ENCODE results near the gene PJA1. TPM values are rescaled to one million over a fixed set of nuclear protein-coding genes. Genes with fewer than 3 reads are reported as not detected.

The PJA1 gene
- total RNA-seq, 2 experiments from 2014 or later, result 36.5 to 37.6 TPM

DNA sequence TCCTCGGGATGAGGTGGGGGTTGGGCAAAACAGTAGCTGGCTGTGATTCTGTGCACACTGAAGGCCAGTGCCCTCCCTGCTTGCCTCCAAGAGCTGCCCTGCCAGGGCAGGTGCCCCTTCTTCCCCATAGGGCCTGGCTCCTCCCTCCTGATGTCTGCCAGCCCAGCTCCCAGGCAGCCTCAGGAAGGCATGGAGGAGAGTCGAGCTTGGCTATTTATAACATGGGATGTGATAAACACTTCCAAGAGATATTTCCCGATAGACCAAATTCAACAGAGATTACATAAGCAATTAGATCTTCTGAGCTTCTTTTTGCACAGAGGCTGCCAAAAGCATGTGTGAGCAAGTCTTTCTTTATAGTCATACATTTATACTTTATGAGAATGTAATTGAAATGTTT, 45.3 kb upstream of the PJA1 start:
- no peaks in the 10 kb centered on the region for H3K27me3 Mint-ChIP-seq
- H3K36me3 Mint-ChIP-seq (ENCODE audit: low read depth), result no peaks in the 10 kb centered on the region
- no peaks in the 10 kb centered on the region for H3K27me3 ChIP-seq (ENCODE audit: control insufficient read depth in 1 of 2, insufficient read depth in 2 of 2, low read length in 2 of 2)
- TF ChIP-seq, protein P1, sequence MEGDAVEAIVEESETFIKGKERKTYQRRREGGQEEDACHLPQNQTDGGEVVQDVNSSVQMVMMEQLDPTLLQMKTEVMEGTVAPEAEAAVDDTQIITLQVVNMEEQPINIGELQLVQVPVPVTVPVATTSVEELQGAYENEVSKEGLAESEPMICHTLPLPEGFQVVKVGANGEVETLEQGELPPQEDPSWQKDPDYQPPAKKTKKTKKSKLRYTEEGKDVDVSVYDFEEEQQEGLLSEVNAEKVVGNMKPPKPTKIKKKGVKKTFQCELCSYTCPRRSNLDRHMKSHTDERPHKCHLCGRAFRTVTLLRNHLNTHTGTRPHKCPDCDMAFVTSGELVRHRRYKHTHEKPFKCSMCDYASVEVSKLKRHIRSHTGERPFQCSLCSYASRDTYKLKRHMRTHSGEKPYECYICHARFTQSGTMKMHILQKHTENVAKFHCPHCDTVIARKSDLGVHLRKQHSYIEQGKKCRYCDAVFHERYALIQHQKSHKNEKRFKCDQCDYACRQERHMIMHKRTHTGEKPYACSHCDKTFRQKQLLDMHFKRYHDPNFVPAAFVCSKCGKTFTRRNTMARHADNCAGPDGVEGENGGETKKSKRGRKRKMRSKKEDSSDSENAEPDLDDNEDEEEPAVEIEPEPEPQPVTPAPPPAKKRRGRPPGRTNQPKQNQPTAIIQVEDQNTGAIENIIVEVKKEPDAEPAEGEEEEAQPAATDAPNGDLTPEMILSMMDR (IDR thresholded peaks at IDR 0.05), result no peak
- H3K9me3 Mint-ChIP-seq, result no peaks in the 10 kb centered on the region
- H3K4me3 Mint-ChIP-seq, result no peak overlapping the region
- intact Hi-C loops (cut with DNase I, micrococcal nuclease), result no loop called here
- no peak overlapping the region for H3K27ac Mint-ChIP-seq
- DNase-seq (no peak), ATAC-seq (ENCODE audit: poor library complexity) (no peak)
- H3K9me3 ChIP-seq (ENCODE audit: control insufficient read depth in 1 of 2, insufficient read depth in 1 of 2, low read length in 2 of 2), result no peaks in the 10 kb centered on the region
- no peaks in the 10 kb centered on the region for H3K4me1 ChIP-seq (ENCODE audit: insufficient read depth, low read length)
- no peak overlapping the region for H3K27ac ChIP-seq (ENCODE audit: low read depth in 1 of 2, low read length in 2 of 2)
- H3K4me3 ChIP-seq (ENCODE audit: low read length), result no peak overlapping the region
- POLR2A ChIA-PET, result no interaction called here
- CTCF ChIA-PET, result no interaction called here
- H3K36me3 ChIP-seq (ENCODE audit: insufficient read depth, low read length), result no peaks in the 10 kb centered on the region
- H3K4me1 Mint-ChIP-seq (ENCODE audit: low read depth), result no peaks in the 10 kb centered on the region

DNA sequence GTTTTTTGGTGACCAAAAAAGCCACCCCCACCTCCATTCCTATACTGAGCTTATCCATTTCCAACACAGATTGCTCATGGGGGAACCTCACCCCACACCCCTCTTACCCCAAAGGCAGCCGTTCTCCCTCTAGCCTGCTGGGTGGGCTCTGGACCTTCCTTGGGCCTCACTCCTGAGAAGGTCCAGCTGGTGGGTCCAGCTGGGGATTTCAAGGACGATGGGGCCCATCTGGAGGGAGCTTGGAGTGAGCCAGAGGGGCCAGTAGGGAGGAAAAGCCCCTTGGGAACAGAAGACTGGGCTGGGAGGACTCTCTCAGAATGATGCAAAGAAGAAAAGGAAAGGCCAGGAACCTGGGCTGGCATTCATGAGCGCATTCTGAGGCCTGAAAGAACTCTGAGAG, 42.0 kb upstream of the PJA1 start:
- no peaks in the 10 kb centered on the region for H3K27me3 Mint-ChIP-seq
- H3K4me1 Mint-ChIP-seq (ENCODE audit: low read depth), result no peaks in the 10 kb centered on the region
- H3K27ac Mint-ChIP-seq, result no peak overlapping the region
- Histone ChIP-seq H3K27ac (ENCODE audit: low read depth in 1 of 2, low read length in 2 of 2) (no peak overlapping the region), H3K4me3 (ENCODE audit: low read length) (no peak overlapping the region), H3K4me1 (ENCODE audit: insufficient read depth, low read length) (no peaks in the 10 kb centered on the region), H3K36me3 (ENCODE audit: insufficient read depth, low read length) (no peaks in the 10 kb centered on the region), H3K9me3 (ENCODE audit: control insufficient read depth in 1 of 2, insufficient read depth in 1 of 2, low read length in 2 of 2) (no peaks in the 10 kb centered on the region), H3K27me3 (ENCODE audit: control insufficient read depth in 1 of 2, insufficient read depth in 2 of 2, low read length in 2 of 2) (no peaks in the 10 kb centered on the region)
- no peaks in the 10 kb centered on the region for H3K36me3 Mint-ChIP-seq (ENCODE audit: low read depth)
- ATAC-seq (ENCODE audit: poor library complexity) (no peak), DNase-seq (no peak)
- no peak overlapping the region for H3K4me3 Mint-ChIP-seq
- TF ChIP-seq, protein P1 (IDR thresholded peaks at IDR 0.05), result no peak
- H3K9me3 Mint-ChIP-seq, result no peaks in the 10 kb centered on the region
- ChIA-PET CTCF (no interaction called here), POLR2A (no interaction called here)
- intact Hi-C loops (cut with DNase I, micrococcal nuclease), result no loop called here

DNA sequence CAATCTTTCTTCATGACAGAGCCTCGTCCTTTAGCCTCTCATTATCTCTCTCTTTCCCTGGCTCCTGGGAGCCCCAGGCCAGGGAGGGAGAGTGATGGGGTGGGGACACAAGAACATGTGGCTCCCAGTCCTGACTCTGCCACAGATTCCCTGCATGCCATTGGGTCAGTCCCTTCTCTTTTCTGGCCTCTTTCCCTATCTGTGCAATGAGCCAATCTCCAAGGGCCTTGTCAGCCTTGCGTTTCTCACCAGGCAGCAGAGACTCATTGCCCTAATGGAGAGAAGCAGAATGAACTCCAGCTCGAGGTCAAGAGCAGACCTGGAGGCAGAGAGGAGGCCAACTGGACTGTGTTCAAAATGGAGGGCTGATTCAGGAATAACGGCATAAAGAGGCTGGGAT, 38.4 kb upstream of the PJA1 start:
- no peak for ATAC-seq (ENCODE audit: poor library complexity)
- no peak overlapping the region for H3K27ac Mint-ChIP-seq
- H3K4me1 ChIP-seq (ENCODE audit: insufficient read depth, low read length), result no peaks in the 10 kb centered on the region
- no peaks in the 10 kb centered on the region for H3K27me3 ChIP-seq (ENCODE audit: control insufficient read depth in 1 of 2, insufficient read depth in 2 of 2, low read length in 2 of 2)
- DNase-seq, result no peak
- no peaks in the 10 kb centered on the region for H3K36me3 Mint-ChIP-seq (ENCODE audit: low read depth)
- H3K4me3 Mint-ChIP-seq, result no peak overlapping the region
- no peaks in the 10 kb centered on the region for H3K9me3 ChIP-seq (ENCODE audit: control insufficient read depth in 1 of 2, insufficient read depth in 1 of 2, low read length in 2 of 2)
- intact Hi-C loops (cut with DNase I, micrococcal nuclease), result no loop called here
- TF ChIP-seq, protein P1 (IDR thresholded peaks at IDR 0.05), result no peak
- CTCF ChIA-PET, result no interaction called here
- no peaks in the 10 kb centered on the region for H3K9me3 Mint-ChIP-seq
- no peaks in the 10 kb centered on the region for H3K27me3 Mint-ChIP-seq
- no peaks in the 10 kb centered on the region for H3K4me1 Mint-ChIP-seq (ENCODE audit: low read depth)
- H3K36me3 ChIP-seq (ENCODE audit: insufficient read depth, low read length), result no peaks in the 10 kb centered on the region
- POLR2A ChIA-PET, result no interaction called here
- no peak overlapping the region for H3K27ac ChIP-seq (ENCODE audit: low read depth in 1 of 2, low read length in 2 of 2)
- no peak overlapping the region for H3K4me3 ChIP-seq (ENCODE audit: low read length)
